Activated CD4-positive, CD25-positive, alpha-beta regulatory T cell (primary cell): ENCODE data around the gene SLC36A1.

Experiments used
- DNase-seq, 4 experiments: peaks; one replicate each; lab custom pipeline; 2025; lab: John Stamatoyannopoulos, UW

SLC36A1 gene

DNA sequence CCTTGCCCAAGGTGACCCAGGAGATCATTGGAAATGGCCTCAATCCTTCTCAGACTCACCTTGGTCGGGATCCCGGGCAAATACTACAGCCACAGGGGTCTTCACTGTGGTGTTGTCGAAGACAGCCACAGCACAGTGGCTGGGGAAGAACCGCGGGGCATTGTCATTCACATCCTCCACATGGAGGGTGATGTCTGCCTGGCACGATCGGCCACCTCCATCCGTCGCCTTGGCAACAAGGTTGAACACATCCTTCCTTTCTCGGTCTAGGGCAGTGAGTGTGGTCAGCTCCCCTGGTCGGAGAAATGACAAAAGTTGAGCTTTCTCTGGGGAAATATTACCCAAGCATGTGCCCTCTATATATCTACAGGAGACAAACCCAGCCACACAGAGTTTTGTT, 86.9 kb downstream of the SLC36A1 start:
- DNase-seq = no peak

GRCh38 chr5:151537044-151537443, 89.6 kb downstream of the SLC36A1 start:
- DNase-seq = no peak

GRCh38 chr5:151541571-151541970, 94.2 kb downstream of the SLC36A1 start:
- no peak for DNase-seq
